Smooth muscle cell of trachea (primary cell): Measurements from ENCODE around the gene BRICD5. TPM values are rescaled to one million over a fixed set of nuclear protein-coding genes. Genes with fewer than 3 reads are reported as not detected.

Source experiments
- total RNA-seq: library from RNA; depleted of rRNA; stranded (reverse); fragments of >200 nt; gene quantifications from 2 replicates; pipeline ENCODE4 v1.2.1, GENCODE V29; 2014

Gene BRICD5
- total RNA-seq, result 0.58 and 0.99 TPM in 2 replicates

DNA sequence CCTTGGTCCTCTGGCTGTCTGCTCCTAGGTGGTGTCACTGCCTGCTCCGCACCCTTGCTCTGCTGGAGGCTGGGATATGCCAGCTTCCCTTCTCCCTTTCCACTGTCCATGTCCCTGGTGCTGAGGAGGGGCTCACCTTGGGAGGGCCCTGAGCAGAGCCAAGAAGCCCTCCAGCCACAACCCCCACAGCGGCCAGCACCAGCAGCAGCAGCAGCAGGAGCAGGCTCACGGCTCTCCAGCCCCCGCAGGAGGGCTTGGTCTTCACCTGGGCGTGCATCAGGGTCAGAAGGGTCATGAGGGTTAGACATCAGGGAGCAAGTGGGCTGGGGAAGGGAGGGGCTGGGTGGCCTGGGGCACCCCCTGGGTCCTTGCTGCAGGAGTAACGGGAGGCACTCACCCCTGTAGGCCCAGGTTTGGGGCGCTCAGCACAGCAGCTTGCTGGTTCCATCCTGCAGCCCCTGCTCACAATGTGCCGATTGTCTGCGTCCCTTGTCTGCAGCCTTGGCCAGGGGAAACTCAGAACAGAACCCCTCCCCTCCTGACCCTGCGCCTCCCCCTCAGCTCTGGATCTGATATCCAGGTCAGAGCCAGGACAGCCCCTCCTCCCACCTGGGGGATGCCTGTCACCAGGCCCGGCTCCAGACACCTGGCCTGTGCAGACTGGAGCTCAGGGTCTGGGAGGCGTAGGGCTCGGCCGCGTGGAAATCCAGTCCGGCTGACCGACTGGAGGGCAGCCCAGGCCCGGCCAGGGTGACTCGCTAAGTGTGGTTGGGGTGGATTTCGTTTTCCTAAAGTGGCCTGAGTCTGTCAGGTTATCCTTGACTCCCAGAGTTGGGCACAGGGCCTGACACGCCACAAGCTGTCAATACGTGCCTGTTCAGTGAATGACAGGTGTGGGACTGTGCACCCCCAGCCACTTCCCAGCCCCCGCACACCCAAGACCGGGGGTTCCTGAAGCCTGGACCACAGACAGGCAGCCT, at the start of gene BRICD5:
Gene BRICD5, minus strand, starts transcription at position 478 of the 980 bp plus-strand sequence. Its CDS starts 30 bp downstream, at position 448.

GRCh38 chr16:2251296-2252111, 40.8 kb upstream of the BRICD5 start, which contains the start of gene ECI1:
ECI1 (minus strand) TSS chr16:2251587; CDS start chr16:2251566, 21 bp downstream.

GRCh38 chr16:2236337-2237101, 25.9 kb upstream of the BRICD5 start, which contains the start of gene DNASE1L2:
DNASE1L2 (plus strand) TSS chr16:2236444; CDS start chr16:2236817, 373 bp downstream.

DNA sequence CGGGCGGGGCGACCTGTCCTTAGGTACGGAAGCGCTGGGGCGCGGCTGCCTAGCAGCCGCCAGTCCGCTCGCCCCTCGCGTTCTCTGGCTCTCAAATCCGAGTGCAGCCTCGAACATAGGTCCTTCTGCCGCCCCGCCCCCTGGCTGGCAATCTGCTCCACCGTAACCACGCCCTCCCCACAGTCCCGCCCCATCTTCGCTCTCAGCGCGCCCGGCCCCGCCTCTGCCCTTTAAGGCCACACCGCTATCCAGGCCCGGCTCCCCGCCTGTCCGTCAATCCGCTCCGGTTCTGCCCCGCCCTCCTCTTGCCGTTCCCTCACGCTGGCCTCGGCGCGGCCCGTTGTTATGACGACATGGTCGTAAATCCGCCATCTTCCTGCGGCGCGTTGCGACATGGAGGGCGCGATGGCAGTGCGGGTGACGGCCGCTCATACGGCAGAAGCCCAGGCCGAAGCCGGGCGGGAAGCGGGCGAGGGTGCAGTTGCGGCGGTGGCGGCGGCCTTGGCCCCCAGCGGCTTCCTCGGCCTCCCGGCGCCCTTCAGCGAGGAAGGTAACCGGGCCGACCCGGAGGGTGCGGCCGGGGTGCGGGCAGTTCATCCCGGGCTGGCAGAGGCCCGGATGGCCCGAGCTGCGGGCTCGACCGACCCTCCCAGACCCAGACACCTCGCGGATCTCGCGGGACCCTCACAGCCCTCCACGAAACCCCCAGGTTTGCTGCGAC, 12.7 kb upstream of the BRICD5 start, which contains the start of gene E4F1:
Gene E4F1, plus strand, starts transcription at position 371 of the 721 bp plus-strand sequence. Its CDS starts 23 bp downstream, at position 394.

GRCh38 chr16:2214719-2214968, 4.0 kb upstream of the BRICD5 start, which contains the start of gene PGP:
PGP (minus strand) TSS chr16:2214840; CDS start chr16:2214777, 63 bp downstream.

GRCh38 chr16:2205104-2205966, 5.3 kb downstream of the BRICD5 start, which contains the start of gene MLST8:
MLST8 (plus strand) TSS chr16:2205454; CDS start chr16:2206086, 632 bp downstream.

GRCh38 chr16:2196162-2196980, 14.3 kb downstream of the BRICD5 start, which contains the start of gene CASKIN1:
CASKIN1 (minus strand) TSS chr16:2196605; CDS start chr16:2196432, 173 bp downstream.

Other genes starting within 250 kb of the BRICD5 start
- 1,747 and 2,610 TPM in 2 replicates for gene RPS2, start 246.0 kb downstream of the BRICD5 start, total RNA-seq
- gene RNF151, start 244.0 kb downstream of the BRICD5 start, total RNA-seq, result not detected in 2 replicates
- 40.2 and 56.6 TPM in 2 replicates for gene TBL3, start 238.8 kb downstream of the BRICD5 start, total RNA-seq
- 0.15 TPM in 1 of 2 replicates, not detected in the other for gene NOXO1, start 229.4 kb downstream of the BRICD5 start, total RNA-seq
- gene GFER, start 226.7 kb downstream of the BRICD5 start, total RNA-seq, result 14.7 and 17.7 TPM in 2 replicates
- 4.8 and 9.4 TPM in 2 replicates for gene SYNGR3, start 220.9 kb downstream of the BRICD5 start, total RNA-seq
- 27.3 and 27.5 TPM in 2 replicates for gene ZNF598, start 201.0 kb downstream of the BRICD5 start, total RNA-seq
- gene NPW, start 191.1 kb downstream of the BRICD5 start, total RNA-seq, result 0.29 and 2.5 TPM in 2 replicates
- 30.5 and 60.4 TPM in 2 replicates for gene NHERF2, start 184.0 kb downstream of the BRICD5 start, total RNA-seq
- 26.6 and 27.8 TPM in 2 replicates for gene NTHL1, start 163.0 kb downstream of the BRICD5 start, total RNA-seq
- 70.5 and 85.2 TPM in 2 replicates for gene TSC2, start 162.9 kb downstream of the BRICD5 start, total RNA-seq
- 184 and 227 TPM in 2 replicates for gene PKD1, start 75.0 kb downstream of the BRICD5 start, total RNA-seq
- 1.2 and 2.9 TPM in 2 replicates for gene RAB26, start 62.2 kb downstream of the BRICD5 start, total RNA-seq
- gene TRAF7, start 55.1 kb downstream of the BRICD5 start, total RNA-seq, result 59.2 and 92.1 TPM in 2 replicates
- gene CASKIN1, start 14.3 kb downstream of the BRICD5 start, total RNA-seq, result under 0.01 and 2.0 TPM in 2 replicates
- 30.8 and 33.6 TPM in 2 replicates for gene MLST8, start 5.4 kb downstream of the BRICD5 start, total RNA-seq
- 7.4 and 10.6 TPM in 2 replicates for gene PGP, start 4.0 kb upstream of the BRICD5 start, total RNA-seq
- 24.4 and 39.2 TPM in 2 replicates for gene E4F1, start 12.7 kb upstream of the BRICD5 start, total RNA-seq
- 0.15 and 1.5 TPM in 2 replicates for gene DNASE1L2, start 25.6 kb upstream of the BRICD5 start, total RNA-seq
- 34.6 and 42.0 TPM in 2 replicates for gene ECI1, start 40.7 kb upstream of the BRICD5 start, total RNA-seq
- gene RNPS1, start 57.3 kb upstream of the BRICD5 start, total RNA-seq, result 69.3 and 82.5 TPM in 2 replicates
- 1.2 and 2.3 TPM in 2 replicates for gene ABCA3, start 129.9 kb upstream of the BRICD5 start, total RNA-seq
- 5.1 and 24.0 TPM in 2 replicates for gene CCNF, start 218.6 kb upstream of the BRICD5 start, total RNA-seq
- gene TEDC2, start 249.2 kb upstream of the BRICD5 start, total RNA-seq, result 1.5 and 6.3 TPM in 2 replicates